T-helper 1 cell treated with Interleukin-12 subunit alpha and Interleukin-12 subunit beta and Interleukin-4 antibody, amounts not matched to agents 30 ng/mL and 1 ng/mL, for 36 hours (primary cell): ENCODE data around the gene RUSC1. TPM values are rescaled to one million over a fixed set of nuclear protein-coding genes. Genes with fewer than 3 reads are reported as not detected.

Source experiments
- intact Hi-C: fragments of 100-400 bp; cut with micrococcal nuclease; formaldehyde crosslinking; loops from one replicate; pipeline ENCODE4 v1.15.1; 2024
- total RNA-seq: library from RNA; stranded (reverse); gene quantifications from 2 replicates; pipeline ENCODE4 v1.2.3, GENCODE V29; 2022

RUSC1 gene
- total RNA-seq, 1 donor from 2014 or later: 23.9 TPM

GRCh38 chr1:155294520-155295182 is 26.0 kb upstream of the RUSC1 start:
- intact Hi-C loops: no loop called here

GRCh38 chr1:155295183-155295941 is 25.3 kb upstream of the RUSC1 start:
- intact Hi-C loops: no loop called here

- intact Hi-C loops: no loop called here
Measured at GRCh38 chr1:155295942-155296267, 24.8 kb upstream of the RUSC1 start.

- intact Hi-C loops: no loop called here
Measured at GRCh38 chr1:155296661-155297060, 24.0 kb upstream of the RUSC1 start.

GRCh38 chr1:155297384-155297783 is 23.3 kb upstream of the RUSC1 start:
- intact Hi-C loops: no loop called here

GRCh38 chr1:155300024-155300423 is 20.7 kb upstream of the RUSC1 start:
- intact Hi-C loops: no loop called here

- intact Hi-C loops: no loop called here
Measured at GRCh38 chr1:155300553-155301329, 20.0 kb upstream of the RUSC1 start.

- intact Hi-C loops: no loop called here
Measured at GRCh38 chr1:155301342-155301841, 19.3 kb upstream of the RUSC1 start, which contains the start of gene PKLR. Gene PKLR (minus strand): TSS chr1:155301438. CDS start chr1:155301395, 43 bp downstream.

GRCh38 chr1:155304558-155305063 is 16.1 kb upstream of the RUSC1 start:
- intact Hi-C loops: loop anchor here (5.0 kb wide), 1 partner anchor 258 kb away; the partner anchor contains the start of gene ASH1L

- intact Hi-C loops: loop anchor here (5.0 kb wide), 1 partner anchor 256 kb away; the partner anchor contains the start of gene ASH1L
Measured at GRCh38 chr1:155305881-155306391, 14.8 kb upstream of the RUSC1 start.

GRCh38 chr1:155307247-155307740 is 13.4 kb upstream of the RUSC1 start:
- intact Hi-C loops: loop anchor here (5.0 kb wide), 1 partner anchor 255 kb away; the partner anchor contains the start of gene ASH1L

- intact Hi-C loops: loop anchor here (1.0 to 5.0 kb wide), 10 partner anchors 15 to 551 kb away; partner anchors contain the start of genes ASH1L, CLK2, HCN3 and MSTO1
Measured at GRCh38 chr1:155308493-155309422, 11.9 kb upstream of the RUSC1 start, which contains the start of gene FDPS. Gene FDPS (plus strand): TSS chr1:155308866. CDS start chr1:155309790, 924 bp downstream.

- intact Hi-C loops: loop anchor here (5.0 kb wide), 1 partner anchor 253 kb away; the partner anchor contains the start of gene ASH1L
Measured at GRCh38 chr1:155309423-155310021, 11.2 kb upstream of the RUSC1 start.

GRCh38 chr1:155313261-155313660 is 7.4 kb upstream of the RUSC1 start:
- intact Hi-C loops: no loop called here

- intact Hi-C loops: no loop called here
Measured at GRCh38 chr1:155316922-155317321, 3.8 kb upstream of the RUSC1 start.

- intact Hi-C loops: no loop called here
Measured at GRCh38 chr1:155318082-155318481, 2.6 kb upstream of the RUSC1 start.

GRCh38 chr1:155319536-155319935 is 1.2 kb upstream of the RUSC1 start:
- intact Hi-C loops: no loop called here

GRCh38 chr1:155320252-155320651 is 442 bp upstream of the RUSC1 start:
- intact Hi-C loops: loop anchor here (5.0 kb wide), 4 partner anchors 182 to 1017 kb away; partner anchors contain the start of genes CCT3, GON4L, SLC50A1 and SYT11
